Measurements from ENCODE around the gene CDH23. TPM values are rescaled to one million over a fixed set of nuclear protein-coding genes. Genes with fewer than 3 reads are reported as not detected.
A peak's percentile ranks its signal among the peaks of the same experiment; 100 is the strongest.

Gene CDH23
- polyA plus RNA-seq, 5 donors = 2.3 to 3.6 (median 3.1) TPM

DNA sequence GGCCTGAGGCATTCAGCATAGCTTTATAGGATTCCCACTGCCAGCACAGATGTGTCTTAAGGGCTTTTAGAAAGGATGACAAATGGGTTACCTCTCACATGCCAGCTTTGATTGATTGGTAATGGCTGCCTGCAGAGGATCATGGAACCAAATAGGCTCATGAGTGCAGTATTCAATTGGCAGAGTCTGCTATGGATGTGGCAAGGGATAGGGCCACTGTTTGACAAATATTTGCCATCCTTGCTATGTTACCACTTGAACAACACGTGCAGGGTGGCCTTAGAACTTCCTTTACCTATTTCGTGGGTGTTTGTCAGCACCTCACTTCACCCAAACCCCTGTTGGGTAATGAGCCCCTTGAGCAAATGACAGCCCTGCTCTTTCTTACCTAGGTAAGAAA, 183.7 kb downstream of the CDH23 start:
- DNase-seq = no peak

DNA sequence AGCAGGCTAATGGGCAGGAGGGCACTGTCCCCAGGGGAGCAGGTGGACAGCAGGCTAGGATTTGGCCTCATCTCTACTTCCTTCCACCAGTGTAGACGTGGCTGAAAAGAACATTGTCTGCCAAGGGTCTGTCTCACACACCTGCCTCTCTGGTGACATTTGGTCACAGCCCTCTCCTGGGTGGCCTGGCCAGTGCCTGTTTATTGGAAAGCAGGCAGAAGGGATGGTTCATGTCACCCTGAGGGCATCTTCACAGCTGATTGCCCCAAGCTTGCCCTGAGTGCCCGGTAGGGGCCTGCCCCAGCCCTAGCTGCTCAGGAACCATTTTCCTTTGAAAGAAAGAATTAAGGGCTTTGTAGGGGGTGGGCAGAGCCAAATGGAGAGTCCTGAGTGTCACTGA, 184.2 kb downstream of the CDH23 start:
- DNase-seq = no peak

DNA sequence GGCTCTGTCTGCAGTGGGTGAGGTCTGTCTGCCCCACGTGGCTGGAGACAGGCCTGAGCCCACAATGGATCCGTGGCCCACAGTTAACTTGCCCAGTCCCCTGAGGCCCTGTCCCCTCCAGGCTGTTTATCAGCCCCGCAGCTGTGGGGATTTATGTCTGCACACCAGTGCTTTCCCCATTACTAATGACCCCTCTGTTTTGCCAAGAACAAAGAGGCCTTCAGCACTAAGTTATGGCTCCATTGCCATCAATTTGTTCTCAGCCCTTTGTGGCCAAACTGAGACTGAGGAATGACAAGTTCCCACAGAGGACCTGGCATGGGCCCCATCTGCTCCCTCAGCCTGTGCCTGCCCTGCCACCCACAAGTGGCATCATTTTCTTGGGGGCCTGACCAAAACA, 184.7 kb downstream of the CDH23 start:
- no peak for DNase-seq

- DNase-seq = no peak
Measured at GRCh38 chr10:71582019-71582418, 185.3 kb downstream of the CDH23 start.

DNA sequence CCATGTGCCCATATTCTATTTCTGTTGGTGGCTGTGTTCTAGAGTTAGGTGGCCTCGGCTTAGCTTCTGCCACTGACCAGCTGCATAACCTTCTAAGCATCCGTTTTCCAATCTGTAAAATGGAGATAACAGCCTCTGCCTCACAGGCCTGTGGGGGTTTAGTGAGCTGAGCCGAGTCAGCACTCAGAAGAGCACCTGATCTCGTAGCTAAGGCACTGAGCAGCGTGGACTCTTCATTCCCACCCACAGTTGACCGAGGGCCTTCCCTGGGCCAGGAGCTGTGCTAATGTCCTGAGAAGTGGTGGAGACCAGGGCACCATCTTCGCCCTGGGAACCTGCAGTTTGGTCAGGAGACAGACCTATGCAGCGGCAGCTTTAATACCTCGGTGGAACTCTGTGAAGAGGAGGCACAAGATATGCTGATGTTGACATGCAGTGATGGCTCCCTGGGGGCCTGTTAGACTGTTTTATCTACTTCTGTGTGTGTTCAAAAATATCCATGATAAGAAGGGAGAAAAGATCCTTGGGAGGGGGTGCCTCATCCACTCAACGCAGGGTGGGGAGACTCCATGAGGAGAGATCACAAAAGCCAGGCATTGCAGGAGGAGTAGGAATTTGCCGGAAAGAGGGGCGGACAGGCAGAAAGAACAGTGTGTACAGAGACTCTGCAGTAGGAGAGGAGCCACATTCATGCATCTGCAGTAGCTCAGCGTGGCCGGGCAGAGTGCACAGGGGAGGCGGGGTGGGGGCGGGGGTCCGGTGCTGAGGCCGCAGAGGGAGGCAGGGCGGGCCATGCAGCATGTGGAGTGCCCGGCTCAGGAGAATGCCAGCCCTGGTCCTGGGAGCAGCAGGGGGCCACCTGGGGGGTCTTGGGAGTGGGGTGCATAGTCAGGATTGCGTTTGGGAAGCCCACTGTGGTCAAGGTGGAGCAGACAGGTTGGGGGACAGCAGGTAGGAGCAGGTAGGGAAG, 186.1 kb downstream of the CDH23 start:
- DNase-seq = no peak

- no peak for DNase-seq
Measured at GRCh38 chr10:71584461-71584860, 187.7 kb downstream of the CDH23 start.

- no peak for DNase-seq
Measured at GRCh38 chr10:71584902-71585563, 188.3 kb downstream of the CDH23 start.

GRCh38 chr10:71585564-71586290, 189.0 kb downstream of the CDH23 start:
- DNase-seq = no peak

GRCh38 chr10:71587941-71588573, 191.3 kb downstream of the CDH23 start:
- no peak for DNase-seq

- no peak for DNase-seq
Measured at GRCh38 chr10:71588685-71589084, 192.0 kb downstream of the CDH23 start.

DNA sequence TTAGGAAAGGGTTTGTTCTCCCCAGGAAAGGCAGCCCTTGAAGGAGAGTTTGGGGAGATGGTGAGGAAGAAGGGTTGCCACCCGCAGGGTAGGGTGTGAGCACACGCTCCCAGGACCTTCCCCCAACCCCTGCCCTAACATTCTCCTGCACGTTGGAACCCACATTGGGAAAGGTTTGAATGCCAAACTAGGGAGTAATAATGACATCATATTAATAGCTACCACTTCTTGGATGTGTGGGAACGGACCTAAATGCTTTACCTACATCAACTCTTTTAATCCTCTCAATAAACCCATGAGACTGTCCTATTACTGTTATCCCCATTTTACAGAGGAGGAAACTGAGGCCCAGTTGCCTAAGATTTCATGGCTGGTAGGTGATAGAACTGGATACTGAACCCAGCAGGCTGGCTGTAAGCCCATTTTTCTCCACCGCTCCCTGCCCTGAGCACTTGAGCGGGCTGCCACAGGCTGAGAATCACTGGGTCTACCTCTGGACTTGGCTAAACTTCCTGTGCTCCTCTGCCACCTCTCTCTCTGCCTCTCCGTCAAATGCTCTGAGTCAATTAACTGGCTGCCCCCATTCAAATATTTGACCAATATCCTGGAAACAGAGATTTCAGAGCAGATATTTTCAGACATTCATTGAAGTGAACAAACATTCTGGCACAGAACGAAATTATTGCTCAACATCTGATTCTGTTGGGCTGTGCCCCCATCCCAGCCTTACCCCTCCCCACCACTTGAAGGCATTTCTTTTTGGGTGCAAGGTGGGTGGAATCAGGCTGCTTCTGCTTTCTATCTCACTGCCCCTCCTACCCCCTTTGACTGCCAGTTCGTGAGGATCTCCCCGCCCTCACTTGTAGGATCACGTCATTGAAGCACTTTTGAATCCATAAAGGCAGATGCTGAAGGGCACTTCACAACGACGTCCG, 193.2 kb downstream of the CDH23 start:
- peak; percentile 54 to 64 for DNase-seq

DNA sequence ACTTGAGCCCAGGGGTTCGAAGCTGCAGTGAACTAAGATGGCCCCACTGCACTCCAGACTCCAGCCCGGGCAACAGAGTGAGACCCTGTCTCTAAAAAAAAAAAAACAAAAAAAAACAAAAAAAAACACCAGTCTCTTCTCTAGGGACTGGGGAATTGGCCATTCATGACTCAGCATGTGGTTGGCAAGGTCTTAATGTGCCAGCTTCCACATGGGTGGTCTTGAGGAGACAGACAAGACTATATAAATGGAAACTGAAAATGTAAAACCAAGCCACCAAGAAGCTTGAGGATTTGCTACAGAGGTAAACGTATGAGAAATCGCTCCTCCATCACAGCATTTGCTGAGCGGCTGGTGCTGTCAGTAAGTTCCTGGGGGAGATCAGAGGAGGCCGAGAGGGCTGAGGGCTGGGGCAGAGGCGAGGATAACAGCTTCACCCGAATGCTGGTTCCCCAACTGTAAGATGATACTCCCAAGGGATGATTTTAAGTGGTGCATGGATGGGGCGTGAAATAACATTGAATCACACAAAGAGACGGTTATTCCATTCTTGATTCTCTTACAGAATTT, 194.1 kb downstream of the CDH23 start:
- no peak for DNase-seq

DNA sequence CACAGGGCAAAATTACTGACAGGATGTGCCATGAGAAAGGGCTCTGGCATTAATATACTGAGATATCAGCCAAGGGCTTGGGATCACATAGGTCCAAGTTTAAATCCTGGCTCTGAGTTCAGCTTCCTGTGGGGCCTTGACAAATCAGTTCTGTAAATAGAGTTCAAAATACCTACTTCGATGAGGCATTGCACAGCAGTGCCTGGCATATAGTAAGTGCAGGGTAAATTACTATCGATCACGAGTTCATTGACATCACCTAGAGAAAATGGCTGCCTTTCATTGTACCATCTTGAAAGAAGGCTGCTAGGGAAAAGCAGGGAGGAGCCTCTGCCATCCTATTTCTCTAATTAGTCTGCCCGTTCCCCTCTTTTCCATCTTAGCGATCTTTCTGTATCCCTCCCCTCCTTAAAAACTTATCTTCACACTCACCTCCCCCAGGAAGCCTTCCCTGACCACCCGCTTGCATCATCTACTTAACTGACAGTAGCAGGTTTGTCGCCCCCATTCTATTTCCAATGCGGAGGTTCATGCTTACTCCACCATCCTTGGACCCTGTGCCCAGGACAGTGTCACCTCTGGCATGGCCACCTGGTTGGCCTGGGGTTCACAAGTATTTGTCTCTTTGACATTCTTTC, 198.3 kb downstream of the CDH23 start:
- no peak for DNase-seq

DNA sequence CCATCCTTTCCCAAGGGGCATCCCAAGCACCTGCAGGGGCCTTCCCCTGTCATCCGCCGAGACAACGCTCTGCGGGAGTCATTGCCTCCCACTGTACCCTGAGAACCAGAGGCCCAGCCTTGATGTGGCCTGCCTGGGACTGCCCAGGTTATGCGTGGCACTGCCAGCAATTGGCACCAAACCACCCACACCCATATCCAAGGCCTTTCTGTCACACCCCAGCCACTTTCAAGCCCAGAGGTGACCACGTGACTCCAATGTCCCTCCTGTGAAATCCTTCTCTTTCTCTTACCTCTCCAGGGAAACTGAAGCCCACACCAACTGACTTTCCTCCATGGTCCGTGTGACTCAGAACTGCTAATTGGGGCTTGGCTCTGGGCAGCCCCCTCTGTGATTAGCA, 198.9 kb downstream of the CDH23 start:
- no peak for DNase-seq

DNA sequence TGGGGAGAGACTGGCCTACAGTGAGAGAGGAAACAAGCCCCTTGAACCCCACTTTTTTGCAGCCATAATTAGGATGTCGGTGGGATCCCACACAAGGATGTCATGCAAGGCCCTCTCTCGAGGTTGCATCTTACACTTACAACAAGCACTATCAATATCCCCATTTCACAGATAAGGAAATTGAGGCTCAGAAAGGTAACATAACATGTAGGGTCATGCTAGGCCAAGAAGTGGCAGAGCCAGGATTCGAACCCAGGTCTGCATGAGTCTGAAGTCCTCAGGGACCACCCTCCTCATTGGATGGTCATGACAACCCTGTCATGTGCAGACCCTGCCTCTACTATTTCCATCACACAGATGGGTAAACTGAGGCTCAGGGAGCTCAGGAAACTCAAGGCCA, 199.4 kb downstream of the CDH23 start:
- DNase-seq = no peak

GRCh38 chr10:71596759-71597158, 200.0 kb downstream of the CDH23 start:
- DNase-seq = no peak

DNA sequence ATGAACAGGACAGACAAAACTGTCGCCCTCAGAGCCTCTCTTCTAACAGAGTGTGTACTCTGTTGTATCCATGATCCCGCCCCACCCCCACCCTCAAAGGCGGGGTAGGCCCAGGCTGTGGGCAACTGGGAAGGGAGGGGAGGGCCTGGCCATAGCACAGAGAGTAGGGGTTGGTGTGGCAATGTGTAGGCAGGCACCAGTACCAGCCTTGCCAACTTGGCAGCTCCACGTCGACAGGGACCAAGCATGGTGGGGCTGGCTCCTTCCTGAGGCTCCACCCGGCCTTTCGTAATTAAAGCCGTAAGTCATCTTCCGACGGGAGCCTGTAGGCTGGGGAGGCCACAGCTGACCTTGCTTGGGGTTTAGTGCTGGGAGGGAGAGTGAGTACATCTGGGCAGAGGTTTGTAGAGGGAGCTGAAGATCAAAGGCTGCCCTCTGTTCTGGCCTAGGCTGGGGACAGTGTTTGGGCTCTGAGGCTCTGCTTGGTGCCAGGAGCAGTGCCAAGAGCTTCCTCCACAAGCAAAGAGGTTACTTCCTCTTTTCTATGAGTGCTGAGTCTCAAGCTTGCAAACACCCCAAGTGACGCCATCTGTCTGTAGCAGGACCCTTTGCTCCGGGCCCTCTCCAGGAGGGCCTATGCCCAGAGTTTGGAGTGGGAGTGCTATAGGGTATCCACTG, 201.2 kb downstream of the CDH23 start:
- no peak for DNase-seq

GRCh38 chr10:71598621-71599055, 201.9 kb downstream of the CDH23 start:
- peak; percentile 68 to 71 for DNase-seq

GRCh38 chr10:71599518-71599917, 202.8 kb downstream of the CDH23 start:
- DNase-seq = no peak
